OCI-LY7 (cell line): Measurements from ENCODE around the gene FBXL17.

ENCODE experiments used
- EZH2phosphoT487 ChIP-seq: fragments of 200-600 bp; sonication (generic); IDR thresholded peaks from 2 replicates; pipeline ENCODE4 v1.6.1; 2018; ENCODE audit warnings: low read depth, borderline replicate concordance, mild to moderate bottlenecking, mixed run types, antibody characterized with exemption, low read length, moderate library complexity, mixed read lengths
- TF ChIP-seq, protein P1 (sequence below): fragments of 200-600 bp; sonication (generic); conservative IDR thresholded peaks from 2 replicates; pipeline ENCODE4 v1.5.1; 2014; ENCODE audit warnings: mild to moderate bottlenecking, antibody characterized with exemption, low read length, moderate library complexity, mixed read lengths

DNA sequence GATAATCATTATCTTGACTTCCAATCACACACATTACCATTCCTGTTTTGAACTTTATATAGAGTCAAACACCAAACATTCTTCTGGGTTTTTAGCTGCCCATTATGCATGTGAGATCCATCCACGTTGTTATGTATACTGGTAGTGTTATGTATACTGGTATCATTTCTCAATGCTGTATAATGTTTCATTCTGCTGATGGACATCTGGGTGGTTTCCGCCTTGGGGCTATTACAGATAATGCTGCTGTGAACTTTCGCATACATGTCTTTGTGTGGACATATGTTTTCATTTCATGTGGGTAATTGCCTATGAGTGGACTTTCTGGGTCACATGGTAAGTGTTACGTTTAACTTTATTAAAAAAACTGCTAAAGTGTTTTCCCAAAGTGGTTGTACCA lies 493.4 kb downstream of the FBXL17 start:
- TF ChIP-seq, protein P1, sequence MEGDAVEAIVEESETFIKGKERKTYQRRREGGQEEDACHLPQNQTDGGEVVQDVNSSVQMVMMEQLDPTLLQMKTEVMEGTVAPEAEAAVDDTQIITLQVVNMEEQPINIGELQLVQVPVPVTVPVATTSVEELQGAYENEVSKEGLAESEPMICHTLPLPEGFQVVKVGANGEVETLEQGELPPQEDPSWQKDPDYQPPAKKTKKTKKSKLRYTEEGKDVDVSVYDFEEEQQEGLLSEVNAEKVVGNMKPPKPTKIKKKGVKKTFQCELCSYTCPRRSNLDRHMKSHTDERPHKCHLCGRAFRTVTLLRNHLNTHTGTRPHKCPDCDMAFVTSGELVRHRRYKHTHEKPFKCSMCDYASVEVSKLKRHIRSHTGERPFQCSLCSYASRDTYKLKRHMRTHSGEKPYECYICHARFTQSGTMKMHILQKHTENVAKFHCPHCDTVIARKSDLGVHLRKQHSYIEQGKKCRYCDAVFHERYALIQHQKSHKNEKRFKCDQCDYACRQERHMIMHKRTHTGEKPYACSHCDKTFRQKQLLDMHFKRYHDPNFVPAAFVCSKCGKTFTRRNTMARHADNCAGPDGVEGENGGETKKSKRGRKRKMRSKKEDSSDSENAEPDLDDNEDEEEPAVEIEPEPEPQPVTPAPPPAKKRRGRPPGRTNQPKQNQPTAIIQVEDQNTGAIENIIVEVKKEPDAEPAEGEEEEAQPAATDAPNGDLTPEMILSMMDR, result no peak
- no peak for TF ChIP-seq EZH2phosphoT487
